Occipital lobe (tissue), 2 donors: ENCODE measurements around the gene UBL7. TPM values are rescaled to one million over a fixed set of nuclear protein-coding genes. Genes with fewer than 3 reads are reported as not detected.
"Not testable (repeated sequence)": the region's sequence is repeated elsewhere in the genome, so short reads cannot be mapped to it uniquely, and the experiment has no call there.

Experiments used
- DNase-seq: peaks from one replicate; lab custom pipeline; 2025; lab: John Stamatoyannopoulos, UW
- total RNA-seq: library from RNA; depleted of rRNA; stranded (reverse); fragments of >200 nt; gene quantifications from one replicate; pipeline ENCODE4 v1.2.3, GENCODE V29; 2014

Gene UBL7
- 31.2 TPM for total RNA-seq

- DNase-seq: peak; percentile 95
Measured at GRCh38 chr15:74460871-74461846, at the start of gene UBL7. Gene UBL7 (minus strand): TSS chr15:74461160. CDS start chr15:74458867, 2,293 bp downstream.

DNA sequence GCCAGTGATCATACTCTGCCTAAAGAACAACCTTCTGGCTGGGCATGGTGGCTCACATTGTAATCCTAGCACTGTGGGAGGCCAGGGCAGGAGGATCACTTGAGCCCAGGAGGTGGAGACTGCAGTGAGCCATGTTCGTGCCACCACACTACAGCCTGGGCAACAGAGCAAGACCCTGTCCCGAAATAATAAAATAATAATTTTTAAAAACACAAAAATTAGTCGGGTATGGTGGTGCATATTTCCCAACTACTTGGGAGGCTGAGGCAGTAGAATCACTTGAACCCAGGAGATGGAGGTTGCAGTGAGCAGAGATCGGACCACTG is 45.5 kb upstream of the UBL7 start:
- no peak for DNase-seq

GRCh38 chr15:74505837-74506514 is 45.0 kb upstream of the UBL7 start:
- DNase-seq: no peak

GRCh38 chr15:74504836-74505235 is 43.9 kb upstream of the UBL7 start:
- no peak for DNase-seq

- no peak for DNase-seq
Measured at GRCh38 chr15:74504418-74504817, 43.5 kb upstream of the UBL7 start.

DNA sequence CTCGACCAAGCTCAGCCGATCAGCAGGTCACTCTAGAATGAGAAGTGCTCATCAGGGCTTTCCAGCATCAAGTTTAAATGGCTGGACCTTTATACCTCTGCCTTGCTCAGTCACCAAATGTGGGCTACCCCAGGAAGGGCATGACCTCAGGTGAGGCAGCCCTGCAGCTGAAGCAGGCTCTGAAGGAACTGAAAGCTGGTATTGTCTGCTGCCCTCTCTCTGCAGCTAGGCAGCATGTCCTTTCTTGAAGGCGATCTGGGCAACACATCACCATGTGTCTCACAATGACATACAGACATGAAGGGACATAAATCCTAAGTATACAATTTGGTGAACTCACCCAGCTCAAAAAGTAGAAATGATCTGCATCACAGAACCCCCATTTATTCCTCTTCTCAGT is 41.3 kb upstream of the UBL7 start:
- no peak for DNase-seq

DNA sequence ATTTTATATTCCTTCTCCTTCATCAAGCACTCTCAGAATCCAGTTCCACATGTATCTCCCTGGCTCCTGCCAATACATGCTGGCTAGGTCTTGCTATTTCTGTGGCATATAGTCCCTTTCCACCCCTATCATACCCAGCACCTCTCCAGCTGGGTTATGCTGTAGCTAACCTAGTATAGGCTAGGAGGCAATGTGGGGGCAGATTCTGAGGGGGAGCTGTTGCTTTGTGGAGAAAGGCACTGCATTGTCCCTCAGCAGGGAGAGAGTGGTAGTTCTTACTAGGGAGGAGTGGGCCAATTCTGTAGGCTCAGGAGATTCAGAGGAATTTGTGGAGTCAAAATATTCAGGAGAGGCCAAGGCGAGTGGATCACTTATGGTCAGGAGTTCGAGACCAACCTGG is 39.4 kb upstream of the UBL7 start:
- no peak for DNase-seq

DNA sequence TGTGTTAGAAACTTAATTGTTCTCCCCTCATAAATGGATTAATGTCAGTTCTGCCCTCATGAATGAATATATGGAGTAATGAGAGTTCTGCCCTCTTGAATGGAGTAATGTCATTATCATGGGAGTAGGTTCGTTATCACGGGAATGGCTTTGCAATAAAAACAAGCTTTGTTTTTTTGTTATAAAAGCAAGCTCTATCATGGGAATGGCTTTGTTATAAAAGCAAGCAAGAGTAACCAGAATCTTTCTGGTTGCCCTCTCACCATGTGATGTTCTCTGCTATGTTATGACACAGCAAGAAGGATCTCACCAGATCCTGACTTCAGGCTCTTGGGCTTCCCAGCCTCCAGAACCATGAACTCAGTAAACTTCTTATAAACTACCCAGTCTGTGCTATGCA is 38.4 kb upstream of the UBL7 start:
- DNase-seq: no peak

GRCh38 chr15:74497584-74497983 is 36.6 kb upstream of the UBL7 start:
- DNase-seq: no peak

GRCh38 chr15:74496648-74497047 is 35.7 kb upstream of the UBL7 start:
- no peak for DNase-seq

- no peak for DNase-seq
Measured at GRCh38 chr15:74490339-74490689, 29.4 kb upstream of the UBL7 start.

DNA sequence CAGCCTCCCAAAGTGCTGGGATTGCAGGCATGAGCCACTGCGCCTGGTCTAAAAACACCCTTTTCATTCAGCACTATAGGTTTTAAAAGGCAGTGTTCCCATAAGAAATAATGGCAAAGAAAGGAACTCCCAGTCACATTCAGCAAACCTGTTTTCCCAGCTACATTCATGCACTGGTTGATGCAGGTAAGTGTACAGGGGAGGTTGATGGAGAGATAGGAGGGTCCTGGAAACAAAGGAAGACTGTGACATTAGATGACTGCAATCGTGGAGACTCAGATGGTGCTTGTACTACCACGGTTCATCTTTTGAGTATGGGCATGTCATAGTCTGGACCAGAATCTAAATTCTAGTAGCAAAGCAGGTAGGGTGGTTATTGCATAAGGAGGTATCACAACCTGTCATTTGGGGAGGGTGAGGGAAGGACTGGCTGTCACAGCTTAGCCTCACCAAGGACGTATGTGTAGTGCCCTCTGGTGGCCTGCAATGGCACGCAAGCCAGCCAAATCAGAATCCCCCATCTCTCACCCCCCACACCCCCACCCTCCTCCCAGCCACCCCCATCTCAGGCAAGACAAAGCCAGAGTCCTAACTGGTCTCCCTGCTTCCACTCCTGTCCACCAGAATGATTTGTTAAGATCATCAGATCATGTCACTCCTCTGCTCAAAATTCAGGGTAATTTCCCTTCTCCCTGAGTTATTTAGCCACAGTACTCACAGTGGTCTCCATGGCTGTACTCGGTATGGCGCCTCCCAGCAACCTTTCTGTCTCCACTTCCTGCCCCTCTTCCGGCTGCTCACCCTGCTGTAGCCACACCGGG is 28.8 kb upstream of the UBL7 start:
- no peak for DNase-seq

DNA sequence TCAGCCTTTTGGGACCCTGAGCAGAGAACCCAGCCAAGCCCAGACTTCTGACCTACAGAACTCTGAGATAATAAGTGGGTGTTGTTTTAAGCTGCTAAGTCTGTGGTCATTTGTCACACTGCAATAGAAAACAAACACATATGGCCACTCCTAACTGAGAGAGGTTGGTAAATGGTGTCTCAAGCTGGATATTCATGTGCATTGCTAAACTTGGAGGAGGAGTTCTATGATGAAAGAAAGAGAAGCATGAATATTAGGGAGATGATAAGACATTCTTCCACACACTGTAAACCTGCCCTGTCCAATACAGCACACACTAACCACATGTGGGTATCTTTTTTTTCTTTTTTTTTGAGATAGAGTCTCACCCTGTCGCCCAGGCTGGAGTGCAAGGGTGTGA is 27.8 kb upstream of the UBL7 start:
- DNase-seq: no peak

GRCh38 chr15:74482661-74483060 is 21.7 kb upstream of the UBL7 start:
- DNase-seq: no peak

DNA sequence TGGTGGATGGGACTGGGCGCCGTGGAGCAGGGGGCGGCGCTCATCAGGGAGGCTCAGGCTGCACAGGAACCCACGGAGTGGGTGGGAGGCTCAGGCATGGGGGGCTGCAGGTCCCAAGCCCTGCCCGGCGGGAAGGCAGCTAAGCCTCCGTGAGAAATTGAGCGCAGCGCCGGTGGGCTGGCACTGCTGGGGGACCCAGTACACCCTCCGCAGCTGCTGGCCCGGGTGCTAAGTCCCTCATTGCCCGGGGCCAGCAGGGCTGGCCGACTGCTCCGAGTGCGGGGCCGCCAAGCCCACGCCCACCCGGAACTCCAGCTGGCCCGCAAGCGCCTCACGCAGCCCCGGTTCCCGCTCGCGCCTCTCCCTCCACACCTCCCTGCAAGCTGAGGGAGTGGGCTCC is 19.4 kb upstream of the UBL7 start:
- DNase-seq: not testable (repeated sequence)

DNA sequence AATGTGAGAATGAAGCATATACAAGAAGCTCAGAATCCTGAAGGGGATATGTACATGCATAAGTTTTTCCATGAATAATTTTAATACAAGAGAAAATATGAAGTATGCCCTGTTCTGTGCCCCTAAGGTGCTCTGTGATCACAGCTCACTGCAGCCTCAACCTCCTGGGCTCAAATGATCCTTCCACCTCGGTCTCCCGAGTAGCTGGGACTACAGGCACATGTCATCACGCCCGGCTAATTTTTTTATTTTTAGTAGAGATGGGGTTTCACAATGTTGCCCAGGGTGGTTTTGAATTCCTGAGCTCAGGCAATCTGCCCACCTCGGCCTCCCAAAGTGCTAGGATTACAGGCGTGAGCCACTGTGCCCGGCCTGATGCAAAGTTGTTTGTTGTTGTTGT is 10.7 kb upstream of the UBL7 start:
- DNase-seq: not testable (repeated sequence)

- no peak for DNase-seq
Measured at GRCh38 chr15:74470631-74471395, 9.9 kb upstream of the UBL7 start.

- DNase-seq: no peak
Measured at GRCh38 chr15:74468341-74469032, 7.5 kb upstream of the UBL7 start.

GRCh38 chr15:74466570-74466969 is 5.6 kb upstream of the UBL7 start:
- no peak for DNase-seq

DNA sequence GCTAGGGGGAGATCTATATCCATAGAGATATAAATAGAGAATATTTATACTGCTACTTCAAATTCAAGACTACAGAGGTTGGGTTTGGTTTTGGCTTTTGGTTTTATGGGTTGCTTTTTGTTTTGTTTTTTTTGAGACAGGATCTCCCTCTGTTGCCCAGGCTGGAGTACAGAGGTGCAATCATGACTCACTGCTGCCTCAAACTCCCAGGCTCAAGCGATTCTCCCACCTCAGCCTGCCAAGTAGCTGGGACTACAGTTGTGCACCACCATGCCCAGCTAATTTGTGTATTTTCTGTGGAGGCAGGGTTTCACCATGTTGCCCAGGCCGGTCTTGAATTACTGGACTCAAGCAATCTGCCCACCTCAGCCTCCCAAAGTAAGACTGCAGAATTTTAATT is 3.9 kb upstream of the UBL7 start:
- no peak for DNase-seq

- no peak for DNase-seq
Measured at GRCh38 chr15:74464216-74464615, 3.3 kb upstream of the UBL7 start.
